Activated naive CD4-positive, alpha-beta T cell treated with anti-CD3 and anti-CD28 coated beads, Interleukin-2, amount 50 U/mL, for 72 hours (primary cell): ENCODE results near the gene CENPS. TPM values are rescaled to one million over a fixed set of nuclear protein-coding genes. Genes with fewer than 3 reads are reported as not detected.

ENCODE experiments used
- total RNA-seq, 2 donors: library from RNA; stranded (reverse); gene quantifications; one replicate each; pipeline ENCODE4 v1.2.3, GENCODE V29; 2022

Gene CENPS
- total RNA-seq, 2 donors from 2014 or later, result 8.6 to 16.7 TPM

Other genes starting within 250 kb of the CENPS start
- gene KIF1B, start 219.9 kb upstream of the CENPS start, total RNA-seq, result 10 to 100 TPM; 11.1 to 14.0 TPM
- gene PGD, start 31.4 kb upstream of the CENPS start, total RNA-seq, result 10 to 100 TPM; 59.2 to 95.6 TPM
- under 1 TPM in 1 of 2 donors, not detected in 1; 0.32 TPM for gene CORT, start 19.6 kb downstream of the CENPS start, total RNA-seq
- 10 to 100 TPM; 34.4 to 41.0 TPM for gene DFFA, start 42.1 kb downstream of the CENPS start, total RNA-seq
- 10 to 100 TPM; 22.3 to 22.7 TPM for gene PEX14, start 44.5 kb downstream of the CENPS start, total RNA-seq